Right atrium auricular region (tissue), 2 donors: ENCODE measurements around the gene KMT5C. TPM values are rescaled to one million over a fixed set of nuclear protein-coding genes. Genes with fewer than 3 reads are reported as not detected.

ENCODE experiments used
- DNase-seq: peaks from one replicate; pipeline ENCODE4 v3.0.0-alpha.2; 2019; ENCODE audit warnings: low spot score
- H3K27ac ChIP-seq, 2 donors: fragments of 200-600 bp; sonication (generic); 1 replicate in 1 of 2; 2 replicates in 1 of 2; pipeline ENCODE4 v1.5.1; 2016 to 2019
- H3K27me3 ChIP-seq, 2 donors: fragments of 200-600 bp; sonication (generic); one replicate each; pipeline versions ENCODE4 v1.5.1 to v1.6.0; 2017 to 2019
- H3K36me3 ChIP-seq: fragments of 200-600 bp; sonication (generic); one replicate; pipeline ENCODE4 v1.5.1; 2016
- H3K4me1 ChIP-seq, 2 donors: fragments of 200-600 bp; sonication (generic); one replicate each; pipeline versions ENCODE4 v1.5.1 to v1.6.0; 2017 to 2019
- H3K4me3 ChIP-seq, 2 donors: fragments of 200-600 bp; sonication (generic); 1 replicate in 1 of 2; 2 replicates in 1 of 2; pipeline ENCODE4 v1.5.1; 2017 to 2019; ENCODE audit warnings: mild to moderate bottlenecking in 1 of 2, moderate library complexity in 1 of 2
- H3K9me3 ChIP-seq, 2 donors: fragments of 200-600 bp; sonication (generic); one replicate each; pipeline ENCODE4 v1.5.1; 2019
- CTCF ChIP-seq, 2 donors: fragments of 200-600 bp; sonication (generic); IDR thresholded peaks; one replicate each; pipeline ENCODE4 v1.5.1; 2019; ENCODE audit warnings: antibody characterized with exemption in 2 of 2
- total RNA-seq, 2 donors: library from RNA; depleted of rRNA; stranded (reverse); fragments of >200 nt; gene quantifications; one replicate each; pipeline ENCODE4 v1.1.0, GENCODE V29; 2016

Gene KMT5C
- total RNA-seq, 2 donors from 2014 or later: 2.4 to 3.3 TPM

- no peak for TF ChIP-seq CTCF (IDR thresholded peaks at IDR 0.05)
- peaks cover 21 to 33% of the 10 kb centered on the region in 2 donors for H3K27me3 ChIP-seq
- no peak overlapping the region for H3K27ac ChIP-seq
- H3K9me3 ChIP-seq: no peaks in the 10 kb centered on the region
- no peak overlapping the region for H3K4me3 ChIP-seq
- H3K4me1 ChIP-seq: peaks cover 0 to 23% of the 10 kb centered on the region in 2 donors
- H3K36me3 ChIP-seq: no peaks in the 10 kb centered on the region
- no peak for DNase-seq
Observed at GRCh38 chr19:55355213-55355821, 15.6 kb downstream of the KMT5C start.

DNA sequence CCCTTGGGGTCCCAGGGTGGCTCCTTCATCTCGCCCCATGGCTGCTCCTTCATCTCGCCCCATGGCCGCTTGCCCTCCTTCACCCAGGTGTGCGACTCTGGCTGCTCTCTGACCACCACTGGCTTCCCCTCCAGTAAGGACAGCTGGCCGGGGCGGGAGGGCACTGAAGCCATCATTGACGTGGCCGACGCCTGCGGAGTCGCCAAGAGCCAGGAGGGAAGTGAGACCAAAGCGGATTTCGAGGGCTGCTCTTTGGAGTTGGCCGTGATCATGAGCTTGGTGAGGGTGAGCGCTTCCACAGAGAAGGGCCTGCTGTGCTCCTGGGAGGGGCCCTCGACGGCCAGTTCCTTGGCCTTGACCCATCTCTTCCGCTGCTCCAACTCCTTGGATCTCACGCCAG, 18.8 kb downstream of the KMT5C start:
- peaks cover 0 to 18% of the 10 kb centered on the region in 2 donors for H3K4me1 ChIP-seq
- H3K27ac ChIP-seq: no peak overlapping the region
- peaks cover 4 to 13% of the 10 kb centered on the region in 2 donors for H3K27me3 ChIP-seq
- H3K9me3 ChIP-seq: no peaks in the 10 kb centered on the region
- DNase-seq: no peak
- no peak overlapping the region for H3K4me3 ChIP-seq
- no peak for TF ChIP-seq CTCF (IDR thresholded peaks at IDR 0.05)
- H3K36me3 ChIP-seq: no peaks in the 10 kb centered on the region

- peaks cover 0 to 6% of the 10 kb centered on the region in 2 donors for H3K27me3 ChIP-seq
- H3K27ac ChIP-seq: no peak overlapping the region
- no peaks in the 10 kb centered on the region for H3K36me3 ChIP-seq
- no peak for DNase-seq
- H3K4me1 ChIP-seq: peaks cover 0 to 10% of the 10 kb centered on the region in 2 donors
- TF ChIP-seq CTCF (IDR thresholded peaks at IDR 0.05): no peak
- H3K4me3 ChIP-seq: no peak overlapping the region
- H3K9me3 ChIP-seq: no peaks in the 10 kb centered on the region
Observed at GRCh38 chr19:55358943-55359908, 19.6 kb downstream of the KMT5C start.

GRCh38 chr19:55360902-55361301, 21.2 kb downstream of the KMT5C start:
- no peaks in the 10 kb centered on the region for H3K36me3 ChIP-seq
- no peak for DNase-seq
- H3K27ac ChIP-seq: no peak overlapping the region
- no peaks in the 10 kb centered on the region for H3K4me1 ChIP-seq
- H3K27me3 ChIP-seq: no peaks in the 10 kb centered on the region
- TF ChIP-seq CTCF (IDR thresholded peaks at IDR 0.05): no peak
- H3K4me3 ChIP-seq: no peak overlapping the region
- no peaks in the 10 kb centered on the region for H3K9me3 ChIP-seq

- Histone ChIP-seq H3K4me3 (no peak overlapping the region), H3K4me1 (no peaks in the 10 kb centered on the region), H3K27me3 (no peaks in the 10 kb centered on the region), H3K36me3 (no peaks in the 10 kb centered on the region), H3K9me3 (no peaks in the 10 kb centered on the region), H3K27ac (no peak overlapping the region)
- DNase-seq: no peak
- no peak for TF ChIP-seq CTCF (IDR thresholded peaks at IDR 0.05)
Observed at GRCh38 chr19:55362174-55362989, 22.7 kb downstream of the KMT5C start.
